GM12892 (cell line): Measurements from ENCODE around the gene FBXL7.

Experiments
- POLR2A ChIP-seq: IDR thresholded peaks from 2 replicates; pipeline ENCODE4 v1.6.1; 2011; ENCODE audit warnings: low read depth, low read length, control low read depth
- POLR2AphosphoS5 ChIP-seq: IDR thresholded peaks from 2 replicates; pipeline ENCODE4 v1.6.1; 2011; ENCODE audit warnings: low read depth, low read length, control low read depth
- TAF1 ChIP-seq: IDR thresholded peaks from 2 replicates; pipeline ENCODE4 v1.6.1; 2011; ENCODE audit warnings: low read depth, mild to moderate bottlenecking, control low read depth, low read length, borderline replicate concordance

- TF ChIP-seq POLR2A: no peak
- no peak for TF ChIP-seq TAF1
- no peak for TF ChIP-seq POLR2AphosphoS5
These were observed 55.2 kb downstream of the FBXL7 start for GRCh38 chr5:15555176-15555575.
